MM.1S (cell line): ENCODE data around the gene AGFG1.

Experiments used
- DNase-seq: peaks from one replicate; pipeline ENCODE4 v3.0.0-alpha.2; 2015
- H2AFZ ChIP-seq: fragments of 300-600 bp; sonication (generic); 2 replicates; pipeline ENCODE4 v1.6.0; 2016; ENCODE audit warnings: antibody characterized with exemption, low read length
- H3F3A ChIP-seq: fragments of 300-600 bp; sonication (generic); 2 replicates; pipeline ENCODE4 v1.6.1; 2016; ENCODE audit warnings: mild to moderate bottlenecking, antibody characterized with exemption, low read length, moderate library complexity, mixed read lengths; ENCODE audit not compliant: insufficient read depth
- H3K27ac ChIP-seq: fragments of 300-600 bp; sonication (generic); 2 replicates; pipeline ENCODE4 v1.5.1; 2016; ENCODE audit warnings: mild to moderate bottlenecking, low read length
- H3K27me3 ChIP-seq: fragments of 300-600 bp; sonication (generic); replicated peaks from 2 replicates; pipeline ENCODE4 v1.6.0; 2016; ENCODE audit warnings: low read length; ENCODE audit not compliant: insufficient read depth
- H3K36me3 ChIP-seq: fragments of 300-600 bp; sonication (generic); replicated peaks from 2 replicates; pipeline ENCODE4 v1.6.1; 2016; ENCODE audit warnings: mild to moderate bottlenecking, low read length, mixed read lengths; ENCODE audit not compliant: insufficient read depth
- H3K4me1 ChIP-seq: fragments of 300-600 bp; sonication (generic); 2 replicates; pipeline ENCODE4 v1.6.1; 2016; ENCODE audit warnings: low read length, mixed read lengths
- H3K4me2 ChIP-seq: fragments of 300-600 bp; sonication (generic); 2 replicates; pipeline ENCODE4 v1.6.0; 2016; ENCODE audit warnings: low read depth, low read length
- H3K4me3 ChIP-seq: fragments of 300-600 bp; sonication (generic); 2 replicates; pipeline ENCODE4 v1.5.1; 2016; ENCODE audit warnings: low read length, mixed read lengths
- H3K79me2 ChIP-seq: fragments of 300-600 bp; sonication (generic); 2 replicates; pipeline ENCODE4 v1.6.1; 2016; ENCODE audit warnings: mixed run types, low read length, mixed read lengths
- H3K9ac ChIP-seq: fragments of 300-600 bp; sonication (generic); 2 replicates; pipeline ENCODE4 v1.6.1; 2016; ENCODE audit warnings: low read length, mixed read lengths
- H3K9me2 ChIP-seq: fragments of 300-600 bp; sonication (generic); replicated peaks from 2 replicates; pipeline ENCODE4 v1.6.1; 2016; ENCODE audit warnings: mild to moderate bottlenecking, low read length, mixed read lengths; ENCODE audit not compliant: insufficient read depth
- H3K9me3 ChIP-seq: fragments of 300-600 bp; sonication (generic); replicated peaks from 2 replicates; pipeline ENCODE4 v1.6.1; 2016; ENCODE audit warnings: mild to moderate bottlenecking, low read length, mixed read lengths; ENCODE audit not compliant: insufficient read depth
- H4K20me1 ChIP-seq: fragments of 300-600 bp; sonication (generic); 2 replicates; pipeline ENCODE4 v1.6.1; 2016; ENCODE audit warnings: mild to moderate bottlenecking, low read length, moderate library complexity, mixed read lengths; ENCODE audit not compliant: insufficient read depth
- EZH2 ChIP-seq: fragments of 300-600 bp; sonication (generic); optimal IDR thresholded peaks from 2 replicates; pipeline ENCODE3; 2017; ENCODE audit warnings: low read depth, mild to moderate bottlenecking, antibody characterized with exemption, low read length, mixed read lengths
- EZH2phosphoT487 ChIP-seq: fragments of 300-600 bp; sonication (generic); IDR thresholded peaks from 2 replicates; pipeline ENCODE4 v1.6.1; 2018; ENCODE audit warnings: antibody characterized with exemption, low read length
- TF ChIP-seq, protein P1 (sequence below): fragments of 300-600 bp; sonication (generic); IDR thresholded peaks from 2 replicates; pipeline ENCODE4 v1.5.1; 2016; ENCODE audit warnings: antibody characterized with exemption, low read length, mixed read lengths

The AGFG1 gene

DNA sequence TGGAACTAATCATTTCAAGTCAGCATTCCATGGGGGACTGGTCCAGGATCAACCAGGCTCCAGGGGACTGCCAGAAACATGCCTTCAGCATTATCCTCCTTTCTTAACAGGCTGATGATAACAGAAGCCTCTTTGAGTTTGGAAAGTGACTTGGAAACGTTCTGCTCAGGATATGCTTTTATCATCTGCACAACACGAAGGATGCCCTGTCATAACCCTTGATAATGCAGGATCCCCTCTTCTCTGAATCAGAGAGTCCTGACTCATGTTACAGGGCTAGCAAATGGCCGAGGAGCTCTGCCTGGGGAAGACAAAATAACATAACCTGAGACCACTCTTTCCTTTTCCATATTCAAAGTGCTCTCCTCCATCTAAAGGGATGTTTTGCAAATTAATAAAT is 136.0 kb downstream of the AGFG1 start:
- Histone ChIP-seq H3K4me2 (no peak overlapping the region), H3K27ac (no peak overlapping the region), H3K79me2 (no peaks in the 10 kb centered on the region), H3K4me3 (no peak overlapping the region), H3F3A (no peaks in the 10 kb centered on the region), H3K9me3 (no peaks in the 10 kb centered on the region), H3K27me3 (no peaks in the 10 kb centered on the region), H3K9ac (no peak overlapping the region), H3K4me1 (peaks cover 11% of the 10 kb centered on the region), H2AFZ (no peak overlapping the region), H3K36me3 (no peaks in the 10 kb centered on the region), H3K9me2 (no peaks in the 10 kb centered on the region), H4K20me1 (no peaks in the 10 kb centered on the region)
- DNase-seq = no peak
- TF ChIP-seq EZH2phosphoT487 (no peak), EZH2 (no peak)
- TF ChIP-seq, protein P1, sequence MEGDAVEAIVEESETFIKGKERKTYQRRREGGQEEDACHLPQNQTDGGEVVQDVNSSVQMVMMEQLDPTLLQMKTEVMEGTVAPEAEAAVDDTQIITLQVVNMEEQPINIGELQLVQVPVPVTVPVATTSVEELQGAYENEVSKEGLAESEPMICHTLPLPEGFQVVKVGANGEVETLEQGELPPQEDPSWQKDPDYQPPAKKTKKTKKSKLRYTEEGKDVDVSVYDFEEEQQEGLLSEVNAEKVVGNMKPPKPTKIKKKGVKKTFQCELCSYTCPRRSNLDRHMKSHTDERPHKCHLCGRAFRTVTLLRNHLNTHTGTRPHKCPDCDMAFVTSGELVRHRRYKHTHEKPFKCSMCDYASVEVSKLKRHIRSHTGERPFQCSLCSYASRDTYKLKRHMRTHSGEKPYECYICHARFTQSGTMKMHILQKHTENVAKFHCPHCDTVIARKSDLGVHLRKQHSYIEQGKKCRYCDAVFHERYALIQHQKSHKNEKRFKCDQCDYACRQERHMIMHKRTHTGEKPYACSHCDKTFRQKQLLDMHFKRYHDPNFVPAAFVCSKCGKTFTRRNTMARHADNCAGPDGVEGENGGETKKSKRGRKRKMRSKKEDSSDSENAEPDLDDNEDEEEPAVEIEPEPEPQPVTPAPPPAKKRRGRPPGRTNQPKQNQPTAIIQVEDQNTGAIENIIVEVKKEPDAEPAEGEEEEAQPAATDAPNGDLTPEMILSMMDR = no peak

DNA sequence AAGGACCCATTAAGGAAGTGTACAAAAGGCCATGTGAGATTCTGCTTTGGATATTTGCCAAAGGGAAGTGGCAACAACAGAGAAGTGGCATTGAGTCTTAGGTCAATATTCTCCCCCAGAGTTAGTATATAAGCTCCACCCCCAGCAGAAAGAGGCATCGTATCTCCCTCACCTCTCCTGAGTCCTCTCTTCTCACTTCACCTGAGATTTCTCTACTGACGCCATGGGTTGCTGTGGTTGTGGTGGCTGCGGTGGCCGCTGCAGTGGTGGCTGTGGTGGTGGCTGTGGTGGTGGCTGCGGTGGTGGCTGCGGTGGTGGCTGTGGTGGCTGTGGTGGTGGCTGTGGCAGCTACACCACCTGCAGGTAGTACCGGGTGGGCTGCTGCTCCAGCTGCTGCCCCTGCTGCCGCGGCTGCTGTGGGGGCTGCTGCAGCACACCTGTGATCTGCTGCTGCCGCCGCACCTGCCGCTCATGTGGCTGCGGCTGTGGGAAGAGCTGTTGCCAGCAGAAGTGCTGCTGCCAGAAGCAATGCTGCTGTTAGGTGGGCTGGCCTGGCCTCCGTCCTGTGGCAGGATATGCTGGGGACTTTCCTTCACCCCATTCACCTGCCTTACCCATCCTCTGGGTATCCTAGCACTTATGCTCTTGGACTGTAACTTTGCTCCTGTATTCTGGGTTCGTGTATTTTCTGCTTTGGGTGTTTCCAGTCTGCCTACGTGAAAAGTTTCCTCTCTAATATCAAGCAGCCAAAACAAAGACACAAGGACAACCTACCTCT is 136.8 kb downstream of the AGFG1 start:
- Histone ChIP-seq H3K9ac (no peak overlapping the region), H4K20me1 (no peaks in the 10 kb centered on the region), H3K36me3 (no peaks in the 10 kb centered on the region), H3K4me3 (no peak overlapping the region), H3K27me3 (no peaks in the 10 kb centered on the region), H3K9me3 (no peaks in the 10 kb centered on the region), H3K79me2 (no peaks in the 10 kb centered on the region), H3K27ac (no peak overlapping the region), H3F3A (no peaks in the 10 kb centered on the region), H3K4me1 (peaks cover 11% of the 10 kb centered on the region), H2AFZ (no peak overlapping the region), H3K4me2 (no peak overlapping the region; the same call in 1 of the 2 replicates), H3K9me2 (no peaks in the 10 kb centered on the region)
- peak; percentile 39 for DNase-seq
- no peak for TF ChIP-seq EZH2
- TF ChIP-seq EZH2phosphoT487 = no peak
- TF ChIP-seq, protein P1 = no peak

DNA sequence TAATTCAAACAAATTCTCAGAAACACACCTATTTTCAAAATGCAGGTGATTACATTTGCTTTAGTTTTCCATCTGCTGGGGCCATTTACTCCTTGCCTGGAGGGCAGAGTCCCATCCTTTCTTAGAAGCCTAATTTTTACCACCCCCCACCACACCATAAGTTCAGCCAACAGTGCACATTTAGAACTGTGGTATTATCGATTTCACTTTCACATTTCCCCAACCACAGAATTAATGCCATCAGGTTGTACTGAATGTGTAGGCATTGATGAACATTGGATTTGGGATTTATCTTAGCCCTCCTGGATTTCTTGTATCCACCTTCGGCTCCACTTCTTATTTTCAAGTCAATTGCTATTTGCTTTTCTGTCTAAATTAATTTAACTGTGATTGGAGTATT is 138.2 kb downstream of the AGFG1 start:
- TF ChIP-seq, protein P1 = no peak
- no peak for TF ChIP-seq EZH2
- TF ChIP-seq EZH2phosphoT487 = no peak
- no peaks in the 10 kb centered on the region for H3K9me2 ChIP-seq

More for the DNA sequence above, 138.2 kb downstream of the AGFG1 start:
- Histone ChIP-seq H2AFZ (no peak overlapping the region), H3F3A (no peaks in the 10 kb centered on the region), H4K20me1 (no peaks in the 10 kb centered on the region), H3K27ac (no peak overlapping the region), H3K4me2 (peak overlapping the region; percentile 18; the same call in 1 of the 2 replicates), H3K27me3 (no peaks in the 10 kb centered on the region), H3K9ac (no peak overlapping the region), H3K36me3 (no peaks in the 10 kb centered on the region), H3K4me1 (peaks cover 11% of the 10 kb centered on the region), H3K79me2 (no peaks in the 10 kb centered on the region), H3K4me3 (no peak overlapping the region), H3K9me3 (no peaks in the 10 kb centered on the region)
- peak; percentile 48 for DNase-seq
